C1 segment of cervical spinal cord (tissue), 14 donors: ENCODE results near the gene CYFIP2.

Experiments used
- DNase-seq, 14 donors: peaks; one replicate each; lab custom pipeline; 2025; lab: John Stamatoyannopoulos, UW

CYFIP2 gene

DNA sequence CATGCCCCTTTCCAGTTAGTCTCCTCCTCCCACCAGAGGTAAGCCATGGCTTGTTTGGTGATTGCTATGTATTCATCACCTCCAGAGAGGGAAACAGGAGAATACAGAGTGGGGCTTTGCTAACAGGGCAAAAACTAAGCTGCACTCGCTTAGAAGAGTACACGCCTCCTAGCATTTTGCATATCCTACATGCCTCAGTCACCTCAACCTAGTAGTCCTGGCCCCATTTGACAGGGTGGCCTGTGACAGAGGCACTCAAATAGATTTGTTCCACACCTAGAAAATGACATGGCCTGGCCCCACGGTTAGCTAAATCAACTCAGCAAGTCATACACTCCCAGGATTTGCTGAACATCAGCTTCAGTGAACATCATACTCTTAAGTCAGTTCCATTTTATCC, 90.7 kb downstream of the CYFIP2 start:
- no peak for DNase-seq

DNA sequence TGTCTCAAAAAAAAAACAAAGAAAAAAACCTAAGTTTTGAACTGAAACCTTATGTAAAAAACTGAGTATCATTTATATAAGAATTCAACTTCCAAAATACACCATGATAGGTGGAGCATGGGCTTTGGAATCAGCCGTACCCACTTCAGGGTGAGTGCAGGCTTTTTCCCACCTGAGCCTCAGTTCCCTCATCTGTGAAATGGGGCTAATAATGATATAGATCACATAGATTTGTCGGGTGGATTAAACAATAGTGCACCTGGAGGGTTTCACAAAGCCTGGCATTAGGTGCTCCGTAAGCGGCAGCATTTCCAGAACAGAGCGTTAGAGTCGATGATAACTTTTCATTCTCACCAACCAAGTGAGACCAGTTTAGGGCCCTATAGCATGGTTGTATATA, 91.9 kb downstream of the CYFIP2 start:
- no peak for DNase-seq

DNA sequence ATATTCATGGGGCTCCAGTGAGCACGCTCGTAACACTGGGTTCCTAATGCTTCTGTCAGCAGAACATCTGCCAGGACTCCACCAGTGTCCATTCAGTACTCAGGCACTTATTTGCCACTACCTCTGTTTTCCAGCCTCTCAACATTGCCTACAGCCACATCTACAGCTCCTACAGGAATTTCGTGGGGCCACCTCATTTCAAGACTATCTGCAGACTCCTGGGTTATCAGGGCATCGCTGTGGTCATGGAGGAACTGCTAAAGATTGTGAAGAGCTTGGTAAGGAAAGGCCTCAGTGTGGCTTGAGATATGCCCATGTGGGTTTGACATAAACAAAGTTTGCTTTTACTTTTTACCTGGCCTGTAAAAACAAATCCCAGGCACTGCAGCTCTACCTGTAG, 92.9 kb downstream of the CYFIP2 start:
- no peak for DNase-seq

DNA sequence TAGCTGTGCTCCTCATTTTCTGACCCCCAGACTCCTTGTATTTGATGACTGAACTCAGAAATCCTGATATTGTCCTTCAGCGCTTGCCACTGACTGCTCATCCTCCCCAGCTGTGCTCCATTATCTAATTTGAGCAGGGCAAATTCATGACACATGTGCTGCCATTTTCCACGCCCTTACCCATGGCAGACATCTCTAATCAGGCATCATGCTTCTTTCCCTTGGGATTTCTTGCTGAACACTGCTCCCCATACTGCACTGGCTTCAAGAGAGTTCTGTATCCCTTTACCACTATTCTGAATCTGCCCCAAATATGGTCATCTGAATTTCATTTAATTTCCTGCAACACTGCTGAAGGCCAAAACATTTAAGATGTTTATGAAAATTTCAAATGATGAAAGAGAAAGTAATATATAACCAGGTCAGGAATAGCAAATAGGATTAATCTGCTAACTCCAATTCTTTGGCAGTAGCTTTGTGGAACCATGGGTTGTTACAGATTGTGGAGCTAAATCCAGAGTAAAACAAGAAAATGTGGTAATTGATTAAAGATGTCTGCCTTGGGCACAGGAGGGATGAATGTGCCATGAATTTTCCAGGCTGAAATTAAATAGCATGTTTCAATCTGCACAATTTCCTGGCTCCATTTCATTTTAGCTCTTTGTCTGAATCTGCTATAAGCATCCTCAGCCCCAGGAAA, 93.6 kb downstream of the CYFIP2 start:
- DNase-seq = no peak

DNA sequence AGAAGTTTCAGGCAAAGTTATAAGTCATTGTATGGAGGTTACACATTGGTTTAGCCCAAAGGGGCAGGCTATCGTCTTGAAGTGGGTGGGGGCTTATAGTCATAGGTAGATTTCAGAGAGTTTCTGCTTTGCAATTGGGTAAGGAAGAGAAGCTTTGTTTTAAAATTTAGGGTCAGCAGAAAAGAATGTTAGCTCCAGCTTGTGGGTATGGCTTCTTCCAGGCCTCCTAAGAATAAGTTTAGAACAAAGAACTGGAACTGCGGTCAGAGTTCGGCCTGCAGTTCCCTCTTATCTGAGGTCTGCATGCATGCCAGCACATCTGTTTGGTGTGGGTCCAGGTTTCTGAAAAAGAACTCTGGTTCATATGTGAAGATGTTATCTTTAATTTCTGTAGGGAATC, 96.1 kb downstream of the CYFIP2 start:
- no peak for DNase-seq

DNA sequence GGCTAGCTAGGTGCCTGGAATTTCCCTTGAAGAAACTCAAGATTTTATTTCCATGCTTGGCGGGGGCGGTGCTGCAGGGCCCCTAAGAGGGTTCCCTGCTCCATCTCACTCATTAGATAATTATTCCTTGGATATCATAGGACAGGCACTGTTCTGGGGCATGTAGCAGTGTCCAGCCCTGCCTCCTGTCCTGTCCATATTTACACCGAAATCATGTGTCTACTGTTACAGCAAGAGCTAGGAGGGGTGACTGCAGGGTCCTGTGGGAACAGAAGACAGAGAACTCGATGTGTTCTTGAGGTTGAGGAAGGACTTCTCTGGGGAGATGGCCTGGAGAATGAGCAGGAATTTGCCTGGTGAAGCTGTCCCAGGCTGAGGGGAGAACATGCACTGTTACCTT, 96.6 kb downstream of the CYFIP2 start:
- no peak for DNase-seq

DNA sequence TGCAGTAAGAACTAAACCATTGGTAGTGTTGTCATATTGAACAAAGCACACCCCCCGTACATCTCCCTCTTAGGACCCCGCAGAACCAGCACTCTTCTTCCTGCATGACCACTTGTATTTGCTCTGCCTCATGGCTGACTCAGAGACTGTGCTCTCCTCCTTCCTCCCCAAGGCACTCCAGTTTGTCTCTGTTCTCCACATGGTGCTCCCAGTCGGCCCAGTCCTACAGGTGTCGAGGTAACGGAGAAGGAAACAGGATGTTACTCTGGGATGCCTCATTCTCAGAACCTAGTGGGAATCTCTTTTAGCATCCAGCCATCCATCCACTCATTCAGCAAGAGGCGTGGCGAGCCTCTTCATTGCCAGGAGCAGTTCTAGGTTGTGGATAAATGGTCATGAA, 97.1 kb downstream of the CYFIP2 start:
- DNase-seq = no peak

DNA sequence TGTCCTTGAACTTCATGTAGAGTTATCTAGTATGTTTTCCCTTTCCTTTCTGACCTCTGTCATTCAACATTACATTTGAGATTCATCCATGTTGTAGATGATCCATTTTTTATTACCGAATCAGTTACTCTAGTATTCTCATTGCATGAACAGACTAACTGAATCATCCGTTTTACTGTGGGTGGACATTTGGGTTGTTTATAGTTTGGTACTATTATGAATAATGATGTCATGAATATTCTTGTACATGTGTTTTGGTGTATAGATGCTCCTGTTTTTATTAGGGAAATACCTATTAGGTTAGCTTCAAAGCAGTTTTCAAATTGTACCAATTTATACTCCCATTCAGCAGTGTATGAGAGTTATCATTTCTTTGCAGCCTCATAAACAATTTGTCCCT, 99.8 kb downstream of the CYFIP2 start:
- no peak for DNase-seq

DNA sequence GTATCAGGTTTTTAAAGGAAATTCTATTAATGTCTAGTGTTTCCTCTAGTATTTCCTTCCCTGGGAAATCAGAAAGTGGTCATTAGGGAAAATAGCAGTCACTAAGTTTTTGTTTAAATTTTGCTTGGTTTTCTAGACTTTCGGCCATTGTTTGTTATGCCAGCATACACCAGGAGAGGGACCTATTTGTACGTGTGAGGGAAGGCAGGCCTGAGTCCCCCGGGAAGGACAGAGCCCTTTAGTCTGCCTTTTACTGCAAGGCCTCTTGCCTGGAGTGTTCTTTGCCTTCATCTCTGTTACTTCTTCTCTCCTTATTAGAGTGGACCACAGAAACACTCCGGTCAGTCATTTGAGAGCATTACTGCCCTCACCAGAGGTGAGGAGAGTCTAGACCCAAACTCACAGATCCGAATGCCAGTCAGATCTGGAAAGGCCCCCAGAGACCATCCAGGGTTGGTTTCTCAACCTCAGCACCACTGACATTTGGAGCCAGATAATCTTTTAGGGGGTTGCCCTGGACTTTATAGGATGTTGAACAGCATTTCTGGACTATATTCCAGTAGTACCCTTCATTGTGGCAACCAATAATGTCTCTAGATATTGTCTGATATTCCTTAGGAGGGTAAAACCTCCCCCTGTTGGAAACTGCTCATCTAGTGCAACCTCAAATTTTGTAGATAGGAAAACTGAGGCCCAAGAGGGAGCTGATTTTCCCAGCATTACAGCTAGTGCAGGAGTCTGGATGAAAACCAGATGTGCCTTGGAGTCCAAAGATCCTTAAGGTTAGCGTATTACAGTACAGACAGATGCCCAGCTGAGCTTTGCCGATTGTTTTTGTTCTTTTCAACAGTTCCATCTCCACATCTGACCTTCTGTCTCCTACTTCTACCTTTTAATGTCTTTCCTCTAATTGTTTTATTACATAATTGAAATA, 101.1 kb downstream of the CYFIP2 start:
- peak in 2 of 14 donors; percentile 9 to 37 for DNase-seq

DNA sequence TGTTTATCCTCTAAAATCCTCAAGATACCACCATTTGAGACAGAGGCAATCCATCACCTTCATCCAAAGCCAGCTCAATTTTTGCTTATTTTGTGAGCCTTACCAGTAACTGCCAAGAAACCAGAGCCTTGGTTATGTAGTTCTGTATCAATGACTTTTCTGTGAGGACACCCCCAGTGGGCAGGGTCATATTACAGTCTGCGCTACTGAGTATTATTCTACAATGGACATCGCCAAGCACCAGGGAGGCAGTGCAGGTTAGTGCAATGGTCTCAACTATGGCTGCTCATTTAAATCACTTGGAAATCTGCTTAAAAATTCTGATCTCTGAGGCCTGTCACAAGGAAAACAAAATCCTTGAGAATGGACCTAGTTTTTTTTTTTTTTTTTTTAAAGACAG, 103.6 kb downstream of the CYFIP2 start:
- DNase-seq = no peak

DNA sequence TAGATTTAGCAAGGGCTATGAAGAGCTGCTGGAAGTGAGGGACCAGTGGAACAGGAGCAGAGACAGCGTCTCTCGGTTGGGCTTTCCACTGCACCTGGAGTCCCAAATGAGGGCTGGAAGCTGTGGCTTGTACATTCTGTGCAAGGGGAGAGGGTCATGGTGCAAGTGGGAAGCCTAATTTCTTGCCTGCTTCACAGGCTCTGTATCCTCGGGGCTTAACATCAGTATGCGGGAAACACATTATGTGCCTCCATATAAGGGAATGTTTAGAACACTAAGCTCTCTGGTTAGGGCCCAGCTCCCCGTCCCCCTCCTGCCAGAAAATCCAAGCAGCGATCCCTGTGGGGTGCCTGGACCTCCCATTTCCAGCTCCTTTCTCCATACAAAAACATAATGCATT, 105.0 kb downstream of the CYFIP2 start:
- no peak for DNase-seq

DNA sequence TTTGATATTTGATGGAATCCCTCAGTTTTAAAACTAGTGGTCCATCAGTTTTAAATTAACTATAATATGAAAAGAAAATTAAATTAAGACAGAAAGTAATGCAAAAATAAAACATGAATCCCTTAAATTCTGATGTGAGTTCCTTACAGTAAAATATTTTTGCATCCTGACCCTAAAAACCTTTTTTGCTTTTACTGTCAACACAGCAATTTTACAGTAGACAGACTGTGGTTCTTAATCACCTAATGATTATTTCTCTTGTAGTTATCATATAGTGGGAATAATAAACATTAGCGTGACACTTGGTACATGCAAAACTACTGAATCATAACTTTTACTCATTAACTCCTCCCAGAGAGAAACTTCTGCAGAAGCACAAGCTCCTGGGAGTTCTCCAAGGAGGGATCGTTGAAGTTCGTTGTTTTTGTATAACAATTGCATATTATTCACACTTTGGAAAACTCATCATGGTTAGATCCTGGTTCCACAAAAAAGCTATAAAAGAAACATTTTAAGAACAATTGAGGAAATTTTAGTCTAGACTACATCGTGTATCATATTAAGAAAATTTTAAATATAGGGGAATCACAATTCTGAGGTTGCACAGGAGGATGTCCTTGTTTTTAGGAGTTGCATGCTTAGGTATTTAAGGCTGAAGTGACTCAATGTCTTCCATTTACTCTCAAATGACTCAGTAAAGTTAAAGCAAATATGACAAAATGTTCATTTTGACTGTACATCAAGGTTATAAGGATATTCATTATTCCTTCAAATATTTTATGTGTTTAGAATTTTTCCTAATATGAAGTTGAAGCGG, 105.9 kb downstream of the CYFIP2 start:
- no peak for DNase-seq

DNA sequence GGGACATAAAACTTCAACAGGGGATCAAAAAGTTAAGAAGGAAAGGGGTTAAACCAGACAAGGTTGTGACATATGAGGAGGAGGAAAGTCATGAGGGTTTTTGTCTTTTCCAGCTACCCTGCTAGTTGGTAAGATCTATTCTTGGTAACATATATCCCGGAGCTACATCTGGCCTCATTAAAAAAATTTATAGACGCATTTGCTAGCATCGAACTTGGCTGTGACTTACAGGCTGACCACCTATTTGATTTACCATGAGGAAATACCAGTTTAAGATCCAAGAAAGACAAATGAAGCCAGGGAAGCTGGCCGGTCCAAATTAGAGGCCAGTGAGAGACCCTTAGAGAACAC, 106.5 kb downstream of the CYFIP2 start:
- no peak for DNase-seq

DNA sequence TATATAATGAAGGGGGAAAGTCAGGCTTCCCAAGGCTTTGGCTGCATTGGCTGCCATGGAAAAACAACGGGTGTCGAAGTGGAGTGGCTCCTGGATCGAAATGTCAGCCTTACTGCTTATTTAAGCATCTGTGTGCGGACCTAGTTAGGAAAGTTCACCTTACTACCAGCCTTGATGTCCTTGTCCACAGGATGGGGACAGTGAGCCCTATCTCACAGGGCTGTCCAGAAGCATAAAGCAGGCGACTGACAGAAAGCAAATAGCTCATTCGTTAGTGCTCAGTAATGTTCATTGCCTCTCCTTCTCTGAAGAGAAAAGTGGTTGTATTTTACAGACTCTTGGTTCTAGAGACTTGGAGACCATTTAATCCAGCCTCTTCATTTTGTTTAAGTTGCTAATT, 112.6 kb downstream of the CYFIP2 start:
- DNase-seq = no peak

DNA sequence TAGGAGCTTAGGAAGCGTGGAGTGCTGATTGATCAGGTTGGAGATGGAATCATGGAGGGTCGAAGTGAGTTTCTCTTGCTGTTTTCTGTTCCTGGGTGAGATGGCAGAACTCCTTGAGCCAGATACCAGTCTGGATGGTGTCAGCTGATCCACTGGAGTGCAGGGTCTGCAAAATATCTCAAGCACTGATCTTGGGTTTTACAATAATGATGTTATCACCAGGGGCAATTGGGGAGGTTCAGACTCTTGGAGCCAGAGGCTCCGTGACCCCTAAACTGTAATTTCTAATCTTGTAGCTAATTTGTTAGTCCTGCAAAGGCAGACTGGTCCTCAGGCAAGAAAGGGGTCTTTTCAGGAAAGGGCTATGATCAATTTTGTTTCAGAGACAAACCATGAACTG, 114.1 kb downstream of the CYFIP2 start:
- DNase-seq = no peak

DNA sequence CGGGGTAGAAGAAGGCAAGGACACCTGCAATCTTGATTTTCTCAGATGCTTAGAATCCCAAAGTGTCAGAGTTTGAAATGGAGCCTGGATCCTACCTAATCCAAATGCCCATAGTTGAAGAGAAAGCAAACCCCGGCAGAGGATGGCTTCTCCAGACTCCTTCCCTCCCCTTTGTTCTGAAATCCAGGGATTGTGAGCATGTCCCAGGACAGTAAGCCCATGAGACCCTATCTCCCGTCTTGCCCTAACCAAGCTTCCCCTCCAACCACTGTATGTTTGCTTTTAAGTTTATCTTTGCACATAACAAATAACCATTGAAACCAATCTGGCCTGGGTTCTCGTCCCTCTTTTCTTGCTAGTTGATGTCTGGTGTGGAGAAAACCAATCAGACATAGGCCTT, 115.8 kb downstream of the CYFIP2 start:
- no peak for DNase-seq

DNA sequence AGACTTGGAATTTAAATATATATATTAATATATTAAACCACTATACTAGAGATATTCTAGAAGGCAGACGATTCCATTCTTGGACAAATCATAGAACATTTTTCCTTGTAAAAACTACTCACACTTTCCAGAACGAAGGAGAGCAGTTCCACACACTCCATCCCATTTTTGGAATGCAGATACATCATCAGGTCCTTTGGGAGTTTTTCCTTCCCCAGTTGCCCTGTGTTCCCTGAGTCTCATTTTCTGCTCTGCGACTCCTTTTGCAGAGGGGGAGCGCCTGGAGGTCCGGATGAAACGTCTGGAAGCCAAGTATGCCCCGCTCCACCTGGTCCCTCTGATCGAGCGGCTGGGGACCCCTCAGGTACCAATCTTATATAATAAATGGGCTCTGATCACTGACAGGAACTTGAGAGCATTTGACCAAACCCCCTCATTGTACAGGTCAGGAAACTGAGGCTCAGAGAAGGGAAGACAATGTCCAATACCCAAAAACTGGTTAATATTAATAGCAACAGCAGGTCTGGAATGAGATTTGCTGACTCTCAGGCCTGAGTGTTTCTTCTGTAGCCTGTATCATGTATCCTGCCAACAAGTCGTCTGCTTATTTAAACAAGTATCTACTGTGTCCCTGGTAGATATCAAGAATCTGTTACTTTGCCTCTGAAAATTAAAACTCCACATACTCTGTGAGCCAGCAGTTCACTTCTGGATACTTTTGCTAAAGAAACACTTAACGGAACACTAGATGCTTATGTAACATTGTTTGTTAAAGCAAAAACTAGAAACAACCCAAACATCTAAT, 117.3 kb downstream of the CYFIP2 start:
- DNase-seq = no peak

DNA sequence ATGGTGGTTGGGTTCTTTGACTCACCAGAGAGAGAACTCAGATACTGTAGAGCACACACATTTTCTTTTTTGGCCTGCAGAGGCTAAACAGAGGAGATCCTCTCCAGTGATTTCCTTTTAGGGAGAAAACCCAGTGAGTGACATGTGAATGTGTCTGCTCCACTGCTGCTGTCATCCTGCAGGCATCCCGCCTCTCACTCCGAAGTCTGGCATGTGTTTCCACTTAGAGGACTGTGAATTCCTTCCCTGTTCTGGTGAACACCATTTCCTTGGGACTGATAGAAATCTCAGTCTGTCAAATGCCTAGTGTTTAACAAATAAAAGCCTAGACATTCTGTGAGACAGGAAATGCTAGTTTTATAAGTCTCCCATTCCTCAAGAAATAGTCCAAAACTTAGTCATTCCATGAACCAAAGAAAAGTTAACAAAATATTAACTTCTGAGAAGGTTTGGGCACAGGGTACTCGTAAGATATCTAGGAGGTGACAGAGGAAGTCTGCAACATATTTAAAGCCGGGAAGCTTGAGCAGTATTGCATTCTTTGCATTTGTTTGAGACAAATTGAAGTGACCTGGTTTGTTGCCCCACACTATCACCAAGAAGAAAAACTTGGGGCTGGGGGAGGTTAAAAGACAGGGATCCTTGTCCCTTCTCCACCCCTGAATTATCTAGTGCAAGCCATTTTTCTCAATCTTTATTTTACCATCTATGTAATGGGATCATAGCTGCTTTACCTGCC, 119.2 kb downstream of the CYFIP2 start:
- no peak for DNase-seq

DNA sequence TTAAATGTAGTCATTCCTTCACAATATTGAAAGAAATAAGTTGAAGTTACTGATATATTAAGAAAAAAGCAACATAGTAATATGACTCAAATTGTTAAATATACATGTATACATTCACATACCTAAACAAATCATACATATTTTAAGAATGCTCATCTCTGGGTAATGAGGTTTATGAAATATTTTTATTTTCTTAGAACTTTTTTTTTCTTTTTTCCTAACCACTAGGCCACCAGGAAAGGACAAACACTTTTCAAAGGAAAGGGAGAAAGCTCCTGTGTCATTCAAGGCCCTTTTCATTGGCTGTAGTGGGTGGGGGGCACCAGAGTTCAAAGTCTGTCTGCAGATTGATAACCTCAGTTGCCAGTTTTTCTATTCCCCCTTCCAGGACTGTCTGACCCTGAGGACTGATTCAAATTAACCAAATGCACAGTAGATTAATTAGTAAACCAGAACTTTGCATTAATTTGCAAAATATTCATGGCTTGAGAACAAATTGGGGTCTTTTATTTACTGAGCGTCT, 121.2 kb downstream of the CYFIP2 start:
- DNase-seq = no peak

DNA sequence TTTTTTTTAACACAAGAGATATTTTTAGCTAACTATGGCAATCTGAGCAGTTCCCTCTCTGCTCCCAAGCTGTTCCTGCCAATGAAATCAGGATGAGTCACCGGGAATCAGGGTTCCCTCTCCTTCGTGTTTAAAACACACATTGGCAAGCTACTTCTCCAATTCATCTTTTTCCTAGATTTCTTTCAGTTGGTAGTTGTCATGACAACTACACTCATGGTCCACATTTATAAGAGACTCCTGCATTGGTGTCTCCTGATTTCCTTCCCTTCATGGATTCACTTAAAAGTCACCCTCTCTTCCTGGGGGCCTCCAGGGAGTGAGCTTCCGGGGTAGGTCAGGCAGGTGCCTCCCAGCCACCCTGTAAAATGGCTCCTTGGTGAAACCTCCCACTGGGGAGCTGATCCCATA, 121.8 kb downstream of the CYFIP2 start:
- DNase-seq = peak in 2 of 14 donors; percentile 4 to 65
